GM21825 (cell line): ENCODE results near the gene ARFGAP1.

Experiments used
- ATAC-seq: cut with Tn5 transposase; IDR thresholded peaks from one replicate; pipeline ENCODE4 v1.9.1; 2021; ENCODE audit warnings: mild to moderate bottlenecking, moderate library complexity; ENCODE audit not compliant: unreplicated experiment

The ARFGAP1 gene

DNA sequence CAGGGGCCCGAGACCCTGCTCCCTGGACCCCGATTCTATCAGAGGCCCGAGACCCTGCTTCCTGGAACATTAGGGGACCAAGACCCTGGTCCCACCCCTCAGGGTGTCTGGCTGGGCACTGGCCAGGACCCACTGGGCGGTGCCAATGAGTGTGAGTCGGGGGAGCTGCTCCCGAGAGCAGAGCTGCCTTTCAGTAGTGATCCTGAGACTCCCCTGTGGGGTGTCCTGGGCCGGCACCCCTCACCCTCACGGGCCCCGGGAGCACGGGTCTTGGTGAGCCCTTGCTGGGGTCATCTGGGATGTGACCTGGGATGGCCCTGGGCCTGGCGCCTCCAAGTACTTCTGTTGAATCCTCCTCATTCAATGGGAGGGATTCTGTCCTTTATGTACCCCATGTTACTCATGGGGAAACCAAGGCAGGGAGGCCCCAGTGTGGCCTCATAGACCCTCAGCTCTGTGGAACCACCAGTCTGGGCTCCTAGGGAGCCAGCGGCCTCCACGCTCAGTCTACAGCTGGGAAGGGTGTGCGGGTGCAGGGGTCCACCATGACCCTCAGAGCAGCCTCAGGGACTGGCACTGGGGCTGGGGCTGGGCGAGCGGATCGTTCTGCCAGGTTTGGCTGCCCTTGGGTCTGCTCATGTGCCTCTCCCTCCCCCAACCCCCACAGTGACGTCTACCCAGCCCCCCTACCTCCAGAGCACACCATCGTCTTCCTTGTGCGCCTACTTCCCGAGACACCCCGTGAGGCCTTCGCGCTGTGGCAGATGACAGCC is 46.0 kb downstream of the ARFGAP1 start:
- ATAC-seq = no peak

DNA sequence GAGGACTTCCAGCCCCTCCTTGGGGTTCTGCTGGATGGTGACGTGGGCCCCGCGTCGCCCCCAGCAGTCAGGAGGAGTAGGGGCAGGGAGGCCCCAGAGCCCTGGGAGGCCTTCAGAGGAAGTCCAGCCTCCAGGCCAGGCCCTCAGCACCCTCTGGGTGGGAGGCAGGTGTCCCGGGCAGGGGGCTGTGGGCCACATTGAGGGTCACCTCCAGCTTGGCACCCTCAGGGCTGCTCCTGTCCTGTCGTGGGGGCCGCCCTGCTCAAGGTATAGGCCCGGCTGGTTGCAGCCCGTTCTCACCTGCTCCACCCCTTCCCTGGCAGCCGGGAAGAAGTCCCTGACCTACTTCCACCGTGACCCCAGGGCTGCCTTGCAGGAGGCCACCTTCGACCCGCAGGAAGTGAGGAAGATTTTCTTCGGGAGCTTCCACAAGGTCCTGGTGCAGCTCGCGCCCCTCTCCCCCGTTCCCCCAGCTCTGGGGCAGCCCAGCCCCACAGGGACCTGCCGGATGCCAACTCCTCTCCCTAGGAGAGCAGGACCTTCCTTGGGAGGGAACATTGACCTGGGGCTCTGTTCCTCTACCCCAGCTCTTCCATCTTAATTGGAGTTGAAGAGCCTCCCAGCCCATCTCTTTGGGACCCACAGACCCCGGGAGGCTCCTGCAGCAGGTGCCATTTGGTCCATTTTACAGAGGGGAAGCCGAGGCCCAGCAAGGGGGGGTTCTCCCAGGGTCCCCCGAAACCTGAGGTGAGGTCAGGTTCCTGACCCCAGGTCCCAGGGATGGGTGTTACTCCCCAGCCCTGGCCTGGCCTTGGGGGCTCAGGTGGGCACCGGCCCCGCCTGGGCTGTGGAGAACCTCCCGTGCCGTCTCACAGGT is 46.8 kb downstream of the ARFGAP1 start:
- no peak for ATAC-seq

DNA sequence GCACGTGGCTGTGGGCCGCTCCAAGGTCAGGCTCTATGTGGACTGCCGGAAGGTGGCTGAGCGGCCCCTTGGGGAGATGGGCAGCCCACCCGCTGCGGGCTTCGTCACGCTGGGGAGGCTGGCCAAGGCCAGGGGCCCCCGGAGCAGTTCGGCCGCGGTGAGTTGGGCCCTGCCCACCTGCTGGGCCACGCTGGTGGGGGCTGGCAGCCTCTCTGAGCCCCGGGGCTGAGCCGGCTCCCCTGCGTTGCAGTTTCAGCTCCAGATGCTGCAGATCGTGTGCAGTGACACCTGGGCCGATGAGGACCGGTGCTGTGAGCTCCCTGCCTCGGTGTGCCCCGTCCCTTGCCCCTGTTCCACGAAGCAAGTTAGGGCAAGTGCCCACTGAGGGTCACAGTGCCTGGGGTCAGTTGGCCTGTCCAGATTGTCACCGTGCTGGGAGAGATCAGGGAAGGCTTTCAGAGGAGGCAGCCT is 47.5 kb downstream of the ARFGAP1 start:
- no peak for ATAC-seq

DNA sequence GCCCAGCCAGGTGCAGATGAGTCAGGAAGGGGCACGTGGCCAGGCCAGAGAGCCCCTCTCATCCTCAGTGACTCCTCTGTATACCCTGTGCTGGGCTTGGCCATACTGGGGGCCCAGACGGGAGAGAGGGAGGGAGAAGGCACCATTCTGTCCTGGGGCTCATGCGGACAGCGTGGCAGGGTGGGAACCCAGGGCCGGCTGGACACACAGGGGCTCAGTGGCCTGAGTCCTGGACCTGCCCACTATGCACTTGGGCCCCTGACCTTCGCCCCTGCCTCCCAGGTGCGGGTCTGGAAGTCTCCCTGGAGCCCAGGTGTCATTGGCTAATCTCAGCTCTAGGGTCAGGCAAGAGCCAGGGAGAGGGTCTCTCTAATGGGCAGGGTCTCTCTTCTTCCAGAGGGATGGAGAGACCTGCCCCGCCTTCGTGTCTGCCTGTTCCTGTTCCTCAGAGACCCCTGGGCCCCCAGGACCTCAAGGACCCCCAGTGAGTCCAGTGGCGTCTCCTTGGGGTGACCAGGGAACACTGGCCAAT is 48.1 kb downstream of the ARFGAP1 start:
- no peak for ATAC-seq

DNA sequence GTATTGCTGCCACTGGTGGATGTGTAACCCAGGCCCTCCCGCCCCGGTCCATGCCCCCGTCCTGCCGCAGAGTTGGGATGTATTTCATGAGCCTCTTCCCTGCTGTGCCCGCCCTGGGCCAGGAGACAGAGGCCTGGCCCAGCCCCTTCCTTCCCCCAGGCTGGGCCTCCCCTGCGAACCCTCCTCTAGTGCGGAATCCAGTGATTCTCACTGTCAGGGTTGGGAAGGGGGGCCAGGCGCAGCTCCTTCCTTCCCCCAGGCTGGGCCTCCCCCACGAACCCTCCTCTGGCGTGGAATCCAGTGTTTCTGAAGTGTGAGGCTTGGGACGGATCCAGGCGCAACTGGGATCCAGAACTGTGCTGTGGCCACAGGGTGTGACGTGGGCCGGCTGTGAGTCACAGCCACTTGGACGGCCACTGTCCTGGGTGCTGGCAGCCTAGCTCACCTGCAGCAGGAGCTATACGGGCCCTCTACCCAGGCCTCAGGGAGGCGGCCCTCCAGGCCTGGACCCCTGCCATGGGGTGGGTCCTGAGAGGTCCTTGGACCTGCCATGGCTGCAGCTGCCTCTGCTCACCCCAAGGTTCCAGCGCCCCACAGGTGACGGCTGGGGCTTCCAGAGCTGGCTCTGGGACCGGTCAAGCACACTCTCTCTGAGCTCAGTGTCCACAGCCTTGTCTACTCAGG is 48.7 kb downstream of the ARFGAP1 start:
- no peak for ATAC-seq

DNA sequence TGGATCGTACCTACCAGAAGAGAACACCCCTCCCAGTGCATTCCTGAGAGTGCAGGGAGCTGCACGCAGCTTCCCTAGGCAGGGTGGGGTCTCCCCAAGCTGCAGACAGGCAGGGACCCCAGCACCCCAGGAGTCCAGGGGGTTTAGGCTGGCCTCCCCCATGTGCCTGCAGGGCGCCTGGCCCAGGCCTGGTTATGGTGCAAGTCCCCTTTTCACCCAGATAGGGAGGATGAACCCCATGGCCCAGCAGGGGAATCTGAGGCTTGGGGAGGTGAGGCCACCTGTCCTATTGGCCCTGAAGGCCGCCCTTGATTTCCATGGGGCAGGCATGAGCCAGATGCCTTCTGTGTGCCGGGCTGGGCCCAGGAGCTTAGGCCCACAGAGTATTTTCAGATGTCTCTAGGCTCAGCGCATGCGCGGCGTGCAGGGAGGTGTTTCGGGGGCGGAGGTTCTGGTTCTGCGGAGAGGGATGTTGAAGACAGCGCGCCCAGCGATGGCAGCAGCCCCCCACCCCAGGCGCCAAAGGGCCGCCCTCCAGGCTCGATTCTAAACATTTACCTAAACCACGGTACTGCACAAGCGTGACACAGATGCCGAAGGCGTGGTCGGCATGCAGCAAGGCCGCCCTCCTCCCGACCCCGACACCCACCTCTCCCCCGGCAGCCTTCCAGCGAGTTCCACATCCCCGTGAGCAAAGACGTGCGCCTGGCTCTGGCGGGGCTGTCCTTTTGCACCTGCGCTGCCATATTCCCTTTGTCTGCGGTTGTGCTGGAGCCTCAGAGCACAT is 49.7 kb downstream of the ARFGAP1 start:
- ATAC-seq = no peak

DNA sequence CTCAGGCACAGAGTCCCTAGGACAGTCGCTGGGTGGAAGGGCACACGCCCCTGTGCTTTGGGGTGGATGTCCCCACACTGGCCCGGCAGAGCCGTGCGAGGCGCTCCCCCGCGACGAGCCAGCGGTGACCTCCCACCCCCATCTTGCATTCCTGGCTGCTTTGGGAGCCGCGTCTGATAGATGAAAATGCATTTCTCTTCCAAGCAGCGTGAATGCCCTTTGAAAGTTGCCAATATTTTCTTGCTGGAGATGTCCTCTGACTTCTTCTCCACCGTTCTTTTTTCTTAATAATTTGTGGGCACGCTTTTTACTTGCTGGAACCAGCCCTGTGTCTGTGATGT is 50.3 kb downstream of the ARFGAP1 start:
- ATAC-seq = no peak

DNA sequence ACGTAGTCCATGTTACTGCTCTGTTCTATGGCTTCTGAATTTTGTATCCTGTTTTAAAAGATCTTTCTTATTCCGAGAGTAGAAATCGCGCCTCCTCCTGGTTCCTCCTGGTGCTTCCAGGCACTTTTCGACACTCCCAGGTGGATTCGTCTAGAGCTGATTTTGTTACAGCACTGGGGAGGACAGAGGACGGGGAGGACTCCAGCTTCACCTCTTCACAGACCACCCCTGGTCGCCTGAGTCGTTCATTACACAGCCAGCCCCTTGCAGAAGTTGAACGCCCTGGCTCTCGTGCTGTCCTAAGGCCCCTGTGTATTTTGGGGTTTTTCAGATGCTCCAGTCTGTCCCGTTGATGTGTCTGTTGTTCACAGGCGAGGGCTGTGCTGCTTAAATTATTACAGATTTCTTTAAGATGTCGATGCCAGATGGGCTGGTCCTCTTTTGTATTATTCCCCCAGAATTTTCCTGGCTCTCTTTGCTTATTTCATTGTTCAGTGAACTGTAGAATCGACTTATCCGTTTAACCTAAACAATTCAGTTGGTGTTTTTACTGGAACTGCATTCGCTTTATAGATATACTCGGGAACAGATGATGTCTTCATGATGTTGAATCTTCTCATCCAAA is 50.9 kb downstream of the ARFGAP1 start:
- no peak for ATAC-seq

DNA sequence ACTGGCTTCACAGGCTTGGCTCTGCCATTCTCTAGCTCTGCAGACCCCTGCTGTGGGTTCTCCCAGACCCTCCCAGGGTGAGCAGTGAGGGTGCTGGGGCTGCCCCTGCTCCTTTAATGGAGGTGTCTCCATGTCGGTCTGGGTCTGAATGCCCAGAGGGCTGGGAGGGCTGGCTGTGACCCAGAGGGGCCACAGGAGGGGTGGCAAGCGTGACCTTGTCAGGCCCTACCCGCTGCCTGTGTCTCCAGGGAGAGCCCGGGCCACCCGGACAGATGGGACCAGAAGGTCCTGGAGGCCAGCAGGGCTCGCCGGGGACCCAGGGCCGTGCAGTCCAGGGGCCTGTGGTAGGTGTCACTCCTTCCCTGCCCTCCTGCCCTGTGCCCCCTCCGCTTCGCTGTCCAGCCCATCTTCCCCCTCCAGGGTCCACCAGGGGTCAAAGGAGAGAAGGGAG is 52.4 kb downstream of the ARFGAP1 start:
- no peak for ATAC-seq

DNA sequence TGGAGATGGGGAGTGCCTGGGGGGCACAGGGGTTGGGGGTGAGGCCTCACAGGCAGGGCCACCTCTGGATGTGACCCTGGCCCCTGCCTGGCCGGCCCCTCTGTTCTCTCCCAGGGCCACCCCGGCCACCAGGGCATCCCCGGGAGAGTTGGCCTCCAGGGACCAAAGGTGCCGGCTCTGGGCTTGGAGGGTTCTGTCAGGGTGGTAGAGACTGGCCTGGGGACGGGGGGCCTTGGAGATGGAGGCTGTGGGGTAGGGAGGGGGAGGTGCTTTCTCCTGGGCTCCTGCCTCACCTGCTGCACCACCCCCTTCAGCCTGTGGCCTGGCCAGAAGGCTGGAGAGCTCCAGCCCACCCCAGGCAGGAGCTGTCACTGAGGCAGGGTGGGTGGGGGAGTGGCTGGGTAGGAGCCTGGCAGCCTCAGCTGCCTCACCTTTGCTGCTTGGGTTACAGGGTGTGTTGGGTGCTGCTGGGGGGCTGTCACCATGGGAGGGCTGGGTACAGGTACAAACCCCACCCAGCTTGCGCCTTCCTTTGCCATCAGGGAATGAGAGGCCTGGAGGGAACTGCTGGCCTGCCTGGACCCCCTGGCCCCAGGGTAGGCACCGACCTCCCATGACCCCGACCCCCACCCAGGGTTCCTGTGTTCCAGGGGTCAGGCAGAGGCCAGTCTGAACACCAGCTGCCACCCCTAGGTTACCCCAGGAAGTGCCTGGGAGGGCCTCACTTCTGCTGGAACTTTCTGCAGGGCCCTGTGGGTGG is 53.1 kb downstream of the ARFGAP1 start:
- ATAC-seq = no peak

DNA sequence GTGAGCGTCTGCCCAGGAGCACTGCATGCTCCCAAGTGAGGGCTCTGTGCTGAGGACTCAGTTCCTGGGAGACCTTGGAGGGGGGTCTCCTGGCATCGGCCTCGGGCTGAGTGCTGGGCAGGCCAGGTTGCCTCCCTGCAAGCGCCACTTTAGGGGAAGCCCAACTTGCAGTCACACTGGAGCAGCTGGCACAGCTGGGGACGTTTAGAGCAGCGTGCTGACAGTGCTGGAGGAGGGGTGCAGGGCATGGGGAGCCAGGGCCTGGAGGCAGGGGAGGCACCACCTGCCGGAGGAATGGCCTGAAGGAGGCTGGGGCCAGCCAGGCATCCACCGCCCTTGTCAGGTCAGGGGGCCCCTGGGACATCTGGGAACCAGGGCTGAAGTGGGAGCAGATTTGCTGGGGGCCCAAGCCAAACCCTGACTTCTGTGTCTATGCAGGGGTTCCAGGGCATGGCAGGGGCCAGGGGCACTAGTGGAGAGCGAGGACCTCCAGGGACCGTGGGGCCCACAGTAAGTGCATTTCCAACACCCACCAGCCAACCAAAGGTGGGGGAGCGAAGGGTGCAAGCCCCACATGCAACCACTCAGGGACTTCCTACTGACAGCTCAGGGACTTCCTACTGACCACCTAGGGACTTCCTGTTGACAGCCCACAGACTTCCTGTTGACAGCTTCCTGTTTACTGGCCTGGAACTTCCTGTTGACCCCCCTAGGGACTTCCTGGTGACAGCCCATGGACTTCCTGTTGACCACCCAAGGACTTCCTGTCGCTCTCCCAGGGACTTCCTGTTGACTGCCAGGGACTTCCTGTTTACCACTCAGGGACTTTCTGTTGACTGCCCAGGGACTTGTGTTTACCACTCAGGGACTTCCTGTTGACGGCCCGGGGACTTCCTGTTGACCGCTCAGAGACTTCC is 54.0 kb downstream of the ARFGAP1 start:
- ATAC-seq = no peak

DNA sequence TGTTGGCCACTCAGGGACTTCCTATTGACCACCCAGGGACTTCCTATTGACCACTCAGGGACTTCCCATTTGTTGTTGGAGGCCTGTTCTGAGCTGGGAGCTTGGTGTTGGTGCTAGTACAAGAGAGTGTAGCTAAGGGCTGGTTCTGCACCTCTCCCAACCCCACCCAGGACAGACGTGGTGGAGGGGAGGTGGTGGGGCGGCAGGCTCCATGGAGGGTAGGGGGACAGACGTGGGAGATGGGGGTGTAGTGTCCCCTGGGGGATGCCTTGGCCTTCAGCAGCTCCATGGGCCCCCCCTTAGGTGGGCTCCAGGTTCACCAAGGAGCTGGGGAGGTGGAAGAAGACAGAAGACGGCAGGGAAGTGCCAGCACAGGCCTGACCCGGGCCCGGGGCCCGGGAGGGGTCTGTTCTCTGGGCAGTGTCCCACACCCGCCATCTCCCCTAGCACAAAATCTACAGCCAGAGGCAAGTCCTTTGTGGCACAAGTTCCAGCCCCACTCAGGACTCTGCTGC is 54.7 kb downstream of the ARFGAP1 start:
- no peak for ATAC-seq

DNA sequence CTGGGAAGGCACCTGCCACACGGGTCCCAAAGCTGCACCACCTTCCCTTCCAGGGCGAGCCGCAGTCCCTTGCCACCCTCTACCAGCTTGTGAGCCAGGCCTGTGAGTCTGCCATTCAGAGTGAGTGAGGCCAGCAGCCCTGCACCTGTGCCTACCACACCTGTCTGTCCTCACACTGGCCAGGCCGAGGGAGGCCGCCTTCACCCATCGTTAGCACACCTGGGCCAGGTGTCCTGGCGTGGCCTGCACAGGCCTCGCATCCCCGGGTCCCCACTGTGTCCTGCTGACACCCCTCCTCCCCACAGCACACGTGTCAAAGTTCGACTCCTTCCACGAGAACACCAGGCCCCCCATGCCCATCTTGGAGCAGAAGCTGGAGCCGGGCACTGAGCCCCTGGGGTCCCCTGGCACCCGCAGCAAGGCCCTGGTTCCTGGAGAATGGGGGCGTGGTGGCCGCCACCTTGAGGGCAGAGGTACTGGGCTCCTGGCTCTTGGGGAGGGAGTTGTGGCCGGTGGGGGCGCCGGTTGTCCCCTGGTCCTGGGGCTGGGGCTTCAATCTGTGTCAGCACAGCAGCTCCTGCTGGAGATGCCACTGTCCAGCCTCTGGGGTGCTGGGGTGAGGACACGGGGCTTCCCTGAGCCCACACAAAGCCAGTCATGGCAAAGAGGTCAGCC is 55.5 kb downstream of the ARFGAP1 start:
- ATAC-seq = no peak

DNA sequence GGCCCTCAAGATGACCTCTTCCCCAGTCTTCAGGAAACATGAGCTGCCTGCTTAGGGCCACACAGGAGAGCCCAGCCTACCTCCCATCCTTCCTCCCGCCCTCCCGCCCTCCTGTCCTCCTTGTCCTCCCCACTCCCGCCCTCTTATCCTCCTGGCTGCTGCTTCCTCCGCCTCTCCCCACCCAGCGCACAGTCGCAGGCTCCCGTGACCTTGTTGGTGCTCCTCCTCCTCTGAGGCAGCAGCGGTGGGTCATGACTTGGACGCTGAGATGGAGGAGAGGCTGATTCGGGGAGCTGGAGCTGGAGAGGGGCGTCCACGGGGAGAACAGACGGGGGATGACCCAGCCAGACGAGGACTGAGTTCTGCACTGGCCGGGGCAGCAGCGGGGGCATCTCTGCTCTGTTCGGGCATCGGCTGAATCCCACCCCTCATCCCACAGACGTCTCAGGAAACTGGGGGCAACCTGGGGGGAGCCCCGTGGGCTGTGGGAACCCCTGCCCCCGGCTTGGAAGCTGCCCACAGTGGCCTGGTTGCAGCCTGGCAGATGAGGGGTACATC is 56.2 kb downstream of the ARFGAP1 start:
- no peak for ATAC-seq

DNA sequence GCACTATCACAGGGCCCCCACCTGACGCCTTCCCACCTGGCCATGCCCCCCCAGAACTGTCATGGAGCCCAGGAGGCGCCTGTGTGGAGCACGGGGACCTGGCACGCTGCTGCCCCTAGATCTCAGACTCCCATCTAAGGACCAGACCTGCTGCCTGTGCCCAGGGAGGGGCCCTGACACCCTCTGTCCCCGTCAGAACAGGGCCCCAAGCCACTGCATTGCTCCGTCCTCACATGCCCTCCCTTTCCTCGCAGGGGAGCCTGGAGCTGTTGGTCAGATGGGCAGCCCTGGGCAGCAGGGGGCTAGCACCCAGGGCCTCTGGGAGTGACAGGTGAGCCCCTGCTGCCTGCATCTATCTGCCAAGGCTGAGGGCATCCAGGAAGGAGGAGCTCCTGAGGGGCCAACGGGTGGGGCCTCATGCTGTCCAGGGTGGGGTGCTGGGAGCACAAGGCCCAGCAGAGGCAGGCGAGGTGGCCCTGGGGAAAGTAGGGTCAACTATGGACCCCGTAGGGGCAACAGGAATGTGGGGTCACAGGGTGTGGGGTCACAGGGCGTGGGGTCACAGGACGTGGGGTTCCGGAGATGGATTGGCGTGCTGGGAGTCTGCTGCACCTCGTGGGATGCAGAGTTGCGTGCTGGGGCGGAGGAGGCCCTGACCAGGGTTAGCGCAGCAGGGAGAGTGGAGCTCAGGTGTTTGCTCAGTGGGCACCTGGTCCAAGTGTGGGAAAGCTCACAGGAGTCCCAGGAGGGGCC is 56.9 kb downstream of the ARFGAP1 start:
- no peak for ATAC-seq

DNA sequence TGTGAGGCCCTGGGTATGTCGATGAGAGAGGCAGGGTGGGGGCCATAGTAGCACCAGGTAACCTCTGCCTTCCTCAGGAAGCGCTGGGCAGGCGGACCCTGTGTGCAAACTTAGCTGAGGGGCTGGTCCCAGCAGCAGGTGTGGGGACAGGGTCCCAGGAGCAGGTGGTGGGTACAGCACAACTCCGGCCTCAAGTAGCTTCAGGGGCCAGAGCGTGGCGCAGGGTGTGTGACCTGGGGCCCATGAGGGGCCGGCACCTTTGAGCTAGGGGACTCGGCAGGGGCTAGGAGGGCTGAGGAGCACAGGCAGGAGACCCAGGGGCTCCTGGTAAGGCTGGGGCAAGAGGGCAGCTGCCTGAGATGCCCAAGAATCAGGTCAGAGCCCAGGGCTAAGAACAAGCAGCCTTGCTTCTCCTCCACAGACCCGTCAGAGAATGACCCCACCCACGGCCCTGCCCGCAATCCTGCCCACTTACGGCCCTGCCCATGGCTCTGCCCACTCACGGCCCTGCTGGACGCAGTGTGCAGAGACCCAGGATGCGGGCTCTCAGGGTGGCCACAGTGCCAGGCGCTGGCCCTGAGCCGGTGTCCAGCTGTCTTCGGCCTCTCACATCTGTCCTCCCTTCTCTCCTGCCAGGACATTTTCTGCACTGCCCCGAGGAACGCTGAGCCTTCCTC is 57.6 kb downstream of the ARFGAP1 start:
- no peak for ATAC-seq
